ENCODE measurements around the gene DENND4A.

Gene DENND4A

DNA sequence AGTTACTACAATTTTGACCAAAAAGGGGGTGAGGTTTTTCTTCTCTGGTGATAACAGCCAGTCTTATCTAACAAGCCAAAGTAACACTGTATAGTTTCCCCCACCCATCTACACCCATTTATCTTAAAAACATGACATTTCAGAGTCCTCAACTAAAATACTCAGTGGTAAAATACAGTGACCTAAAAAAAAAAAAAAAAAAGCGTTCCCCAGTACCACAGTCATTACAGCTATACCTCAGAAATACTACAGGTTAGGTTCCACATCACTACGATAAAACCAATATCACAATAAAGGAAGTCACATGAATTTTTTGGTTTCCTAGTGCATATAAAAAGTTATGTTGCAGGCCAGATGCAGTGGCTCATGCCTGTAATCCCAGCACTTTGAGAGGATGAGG is 13.8 kb downstream of the DENND4A start:
- Histone ChIP-seq H2AFZ (ENCODE audit: low read depth, low read length) (no peak overlapping the region), H3K9ac (ENCODE audit: low read depth, low read length) (no peak overlapping the region), H3K36me3 (ENCODE audit: insufficient read depth, low read length) (no peaks in the 10 kb centered on the region), H3K79me2 (ENCODE audit: insufficient read depth, low read length) (peaks cover 21% of the 10 kb centered on the region), H3K27ac (ENCODE audit: low read length) (no peak overlapping the region), H3K9me3 (ENCODE audit: insufficient read depth, low read length, severe bottlenecking) (no peaks in the 10 kb centered on the region), H3K4me2 (ENCODE audit: insufficient read depth, low read length) (no peak overlapping the region), H4K20me1 (ENCODE audit: insufficient read depth, low read length) (no peaks in the 10 kb centered on the region), H3K4me3 (ENCODE audit: low read depth in 1 of 2, low read length in 2 of 2) (no peak overlapping the region), H3K4me1 (ENCODE audit: insufficient read depth, low read length) (no peaks in the 10 kb centered on the region), H3K27me3 (ENCODE audit: insufficient read depth, low read length, poor library complexity) (no peaks in the 10 kb centered on the region)
- ATAC-seq (ENCODE audit: insufficient read depth, low read depth) = no peak
- TF ChIP-seq EZH2 (IDR thresholded peaks at IDR 0.05; ENCODE audit: borderline replicate concordance, low read depth, low read length, severe bottlenecking) = no peak
- TF ChIP-seq, protein P1, sequence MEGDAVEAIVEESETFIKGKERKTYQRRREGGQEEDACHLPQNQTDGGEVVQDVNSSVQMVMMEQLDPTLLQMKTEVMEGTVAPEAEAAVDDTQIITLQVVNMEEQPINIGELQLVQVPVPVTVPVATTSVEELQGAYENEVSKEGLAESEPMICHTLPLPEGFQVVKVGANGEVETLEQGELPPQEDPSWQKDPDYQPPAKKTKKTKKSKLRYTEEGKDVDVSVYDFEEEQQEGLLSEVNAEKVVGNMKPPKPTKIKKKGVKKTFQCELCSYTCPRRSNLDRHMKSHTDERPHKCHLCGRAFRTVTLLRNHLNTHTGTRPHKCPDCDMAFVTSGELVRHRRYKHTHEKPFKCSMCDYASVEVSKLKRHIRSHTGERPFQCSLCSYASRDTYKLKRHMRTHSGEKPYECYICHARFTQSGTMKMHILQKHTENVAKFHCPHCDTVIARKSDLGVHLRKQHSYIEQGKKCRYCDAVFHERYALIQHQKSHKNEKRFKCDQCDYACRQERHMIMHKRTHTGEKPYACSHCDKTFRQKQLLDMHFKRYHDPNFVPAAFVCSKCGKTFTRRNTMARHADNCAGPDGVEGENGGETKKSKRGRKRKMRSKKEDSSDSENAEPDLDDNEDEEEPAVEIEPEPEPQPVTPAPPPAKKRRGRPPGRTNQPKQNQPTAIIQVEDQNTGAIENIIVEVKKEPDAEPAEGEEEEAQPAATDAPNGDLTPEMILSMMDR (IDR thresholded peaks at IDR 0.05; ENCODE audit: borderline replicate concordance, extremely low read depth, low read length, poor library complexity, severe bottlenecking) = no peak
- no peak for DNase-seq

DNA sequence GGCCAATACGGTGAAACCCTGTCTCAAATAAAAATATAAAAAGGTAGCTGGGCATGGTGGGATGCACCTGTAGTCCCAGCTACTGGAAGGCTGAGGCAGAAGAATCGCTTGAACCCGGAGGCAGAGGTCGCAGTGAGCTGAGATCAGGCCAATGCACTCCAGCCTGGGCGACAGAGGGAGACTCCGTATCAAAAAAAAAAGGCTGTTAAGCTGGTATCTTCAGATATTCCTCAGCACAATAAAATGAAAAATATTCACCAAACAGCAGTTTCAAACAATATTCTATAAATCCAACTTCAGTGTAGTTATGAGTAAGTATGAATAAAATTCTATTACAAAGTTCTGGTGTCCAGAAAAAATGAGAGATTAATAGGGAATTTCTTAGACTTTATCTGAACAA is 14.2 kb downstream of the DENND4A start:
- TF ChIP-seq, protein P1 (IDR thresholded peaks at IDR 0.05; ENCODE audit: borderline replicate concordance, extremely low read depth, low read length, poor library complexity, severe bottlenecking) = no peak
- no peak for TF ChIP-seq EZH2 (IDR thresholded peaks at IDR 0.05; ENCODE audit: borderline replicate concordance, low read depth, low read length, severe bottlenecking)
- H3K4me2 ChIP-seq (ENCODE audit: insufficient read depth, low read length) = no peak overlapping the region
- ATAC-seq (ENCODE audit: insufficient read depth, low read depth) (no peak), DNase-seq (no peak)
- H3K79me2 ChIP-seq (ENCODE audit: insufficient read depth, low read length) = peaks cover 21% of the 10 kb centered on the region
- H3K27me3 ChIP-seq (ENCODE audit: insufficient read depth, low read length, poor library complexity) = no peaks in the 10 kb centered on the region
- no peak overlapping the region for H3K27ac ChIP-seq (ENCODE audit: low read length)
- H3K9ac ChIP-seq (ENCODE audit: low read depth, low read length) = no peak overlapping the region
- H2AFZ ChIP-seq (ENCODE audit: low read depth, low read length) = no peak overlapping the region
- H3K36me3 ChIP-seq (ENCODE audit: insufficient read depth, low read length) = no peaks in the 10 kb centered on the region
- no peaks in the 10 kb centered on the region for H3K4me1 ChIP-seq (ENCODE audit: insufficient read depth, low read length)
- H3K4me3 ChIP-seq (ENCODE audit: low read depth in 1 of 2, low read length in 2 of 2) = no peak overlapping the region
- H4K20me1 ChIP-seq (ENCODE audit: insufficient read depth, low read length) = no peaks in the 10 kb centered on the region
- H3K9me3 ChIP-seq (ENCODE audit: insufficient read depth, low read length, severe bottlenecking) = no peaks in the 10 kb centered on the region

DNA sequence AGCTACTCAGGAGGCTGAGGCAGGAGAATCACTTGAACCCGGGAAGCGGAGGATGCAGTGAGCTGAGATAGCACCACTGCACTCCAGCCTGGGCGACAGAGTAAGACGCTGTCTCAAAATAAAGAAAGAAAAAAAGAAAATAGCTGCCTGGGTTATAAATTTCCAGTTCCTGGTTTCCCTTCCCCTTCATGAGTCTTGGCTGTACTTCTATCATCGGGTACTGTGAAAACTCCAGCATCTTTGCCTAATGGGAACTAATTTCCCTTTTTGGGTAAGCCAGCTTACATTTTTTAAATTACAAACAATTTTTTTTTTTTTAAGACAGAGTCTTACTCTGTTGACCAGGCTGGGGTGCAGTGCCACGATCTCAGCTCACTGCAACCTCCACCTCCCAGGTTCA is 15.0 kb downstream of the DENND4A start:
- TF ChIP-seq EZH2 (IDR thresholded peaks at IDR 0.05; ENCODE audit: borderline replicate concordance, low read depth, low read length, severe bottlenecking) = no peak
- TF ChIP-seq, protein P1 (IDR thresholded peaks at IDR 0.05; ENCODE audit: borderline replicate concordance, extremely low read depth, low read length, poor library complexity, severe bottlenecking) = no peak
- no peak overlapping the region for H3K4me3 ChIP-seq (ENCODE audit: low read depth in 1 of 2, low read length in 2 of 2)
- H3K4me2 ChIP-seq (ENCODE audit: insufficient read depth, low read length) = no peak overlapping the region

More for the DNA sequence above, 15.0 kb downstream of the DENND4A start:
- H3K27ac ChIP-seq (ENCODE audit: low read length) = no peak overlapping the region
- H3K36me3 ChIP-seq (ENCODE audit: insufficient read depth, low read length) = no peaks in the 10 kb centered on the region
- H2AFZ ChIP-seq (ENCODE audit: low read depth, low read length) = no peak overlapping the region
- no peaks in the 10 kb centered on the region for H4K20me1 ChIP-seq (ENCODE audit: insufficient read depth, low read length)
- H3K9me3 ChIP-seq (ENCODE audit: insufficient read depth, low read length, severe bottlenecking) = no peaks in the 10 kb centered on the region
- no peak overlapping the region for H3K9ac ChIP-seq (ENCODE audit: low read depth, low read length)
- peaks cover 19% of the 10 kb centered on the region for H3K79me2 ChIP-seq (ENCODE audit: insufficient read depth, low read length)
- no peaks in the 10 kb centered on the region for H3K27me3 ChIP-seq (ENCODE audit: insufficient read depth, low read length, poor library complexity)
- H3K4me1 ChIP-seq (ENCODE audit: insufficient read depth, low read length) = no peaks in the 10 kb centered on the region
- ATAC-seq (ENCODE audit: insufficient read depth, low read depth) (no peak), DNase-seq (no peak)
